SU-DHL-6 (cell line): ENCODE results near the gene CDH22.

Source experiments
- H2AFZ ChIP-seq: fragments of 200-600 bp; sonication (generic); 2 replicates; pipeline ENCODE4 v1.6.1; 2014; ENCODE audit warnings: low read depth, mild to moderate bottlenecking, moderate library complexity, mixed read lengths, antibody characterized with exemption, low read length; ENCODE audit not compliant: severe bottlenecking
- H3F3A ChIP-seq: fragments of 200-600 bp; shearing (Covaris generic); 2 replicates; pipeline ENCODE4 v1.6.0; 2016; ENCODE audit warnings: antibody characterized with exemption, mild to moderate bottlenecking; ENCODE audit not compliant: insufficient read depth
- H3K27ac ChIP-seq: fragments of 200-600 bp; sonication (generic); 2 replicates; pipeline ENCODE4 v1.5.1; 2016; ENCODE audit warnings: low read depth, mild to moderate bottlenecking, low read length, moderate library complexity, mixed read lengths
- H3K27me3 ChIP-seq: fragments of 200-600 bp; sonication (generic), shearing (Covaris generic); 2 replicates; pipeline ENCODE4 v1.6.0; 2014; ENCODE audit warnings: mild to moderate bottlenecking, low read length
- H3K36me3 ChIP-seq: fragments of 200-600 bp; sonication (generic); 2 replicates; pipeline ENCODE4 v1.6.1; 2014; ENCODE audit warnings: mild to moderate bottlenecking, low read length, mixed read lengths
- H3K4me2 ChIP-seq: fragments of 300-600, 200-600 bp; shearing (Covaris generic), sonication (generic); 2 replicates; pipeline ENCODE4 v1.6.0; 2014; ENCODE audit warnings: low read length, low read depth, mild to moderate bottlenecking; ENCODE audit not compliant: poor library complexity, severe bottlenecking
- H3K4me3 ChIP-seq: fragments of 200-600 bp; sonication (generic); 2 replicates; pipeline ENCODE4 v1.5.1; 2014; ENCODE audit warnings: antibody characterized with exemption, low read length, mild to moderate bottlenecking, mixed read lengths; ENCODE audit not compliant: insufficient read depth, poor library complexity, severe bottlenecking
- H3K79me2 ChIP-seq: fragments of 200-600 bp; sonication (generic); 2 replicates; pipeline ENCODE4 v1.6.1; 2014; ENCODE audit warnings: mild to moderate bottlenecking, low read length, moderate library complexity; ENCODE audit not compliant: insufficient read depth
- H3K9ac ChIP-seq: fragments of 200-600 bp; sonication (generic); 2 replicates; pipeline ENCODE4 v1.7.0; 2014; ENCODE audit warnings: mild to moderate bottlenecking, low read length
- H3K9me2 ChIP-seq: fragments of 200-600 bp; sonication (generic); replicated peaks from 2 replicates; pipeline ENCODE4 v1.6.1; 2014; ENCODE audit warnings: low read length; ENCODE audit not compliant: insufficient read depth
- H3K9me3 ChIP-seq: fragments of 200-600 bp; sonication (generic); 2 replicates; pipeline ENCODE4 v1.6.1; 2014; ENCODE audit warnings: low read length, mixed read lengths; ENCODE audit not compliant: insufficient read depth
- H4K20me1 ChIP-seq: fragments of 200-600 bp; sonication (generic); 2 replicates; pipeline ENCODE4 v1.6.1; 2014; ENCODE audit warnings: low read depth, mild to moderate bottlenecking, antibody characterized with exemption, low read length, moderate library complexity, mixed read lengths
- CTCF ChIP-seq: fragments of 200-600 bp; sonication (generic); IDR thresholded peaks from one replicate; pipeline ENCODE4 v1.5.1; 2017; ENCODE audit warnings: antibody characterized with exemption, mild to moderate bottlenecking, low read length, moderate library complexity; ENCODE audit not compliant: insufficient read depth, poor library complexity, severe bottlenecking
- EZH2phosphoT487 ChIP-seq: fragments of 200-600 bp; sonication (generic), shearing (Covaris generic); conservative IDR thresholded peaks from 2 replicates; pipeline ENCODE4 v1.6.1; 2018; ENCODE audit warnings: mild to moderate bottlenecking, antibody characterized with exemption, low read length, moderate library complexity, mixed read lengths

The CDH22 gene

GRCh38 chr20:46178891-46179290, 129.4 kb downstream of the CDH22 start:
- H3K9me3 ChIP-seq = no peaks in the 10 kb centered on the region
- H3K27ac ChIP-seq = no peak overlapping the region
- H3F3A ChIP-seq = no peaks in the 10 kb centered on the region
- TF ChIP-seq EZH2phosphoT487 (no peak), CTCF (no peak)
- no peaks in the 10 kb centered on the region for H3K36me3 ChIP-seq
- H3K79me2 ChIP-seq = no peaks in the 10 kb centered on the region
- no peaks in the 10 kb centered on the region for H4K20me1 ChIP-seq
- no peaks in the 10 kb centered on the region for H3K9me2 ChIP-seq
- H2AFZ ChIP-seq = no peak overlapping the region
- no peaks in the 10 kb centered on the region for H3K27me3 ChIP-seq
- no peak overlapping the region for H3K9ac ChIP-seq
- no peak overlapping the region for H3K4me3 ChIP-seq
- no peak overlapping the region for H3K4me2 ChIP-seq

- no peak overlapping the region for H3K4me3 ChIP-seq
- H3K27ac ChIP-seq = no peak overlapping the region
- no peaks in the 10 kb centered on the region for H3K79me2 ChIP-seq
- no peaks in the 10 kb centered on the region for H3K9me3 ChIP-seq
- no peak overlapping the region for H3K9ac ChIP-seq
- no peak overlapping the region for H3K4me2 ChIP-seq
- no peaks in the 10 kb centered on the region for H3K9me2 ChIP-seq
- H2AFZ ChIP-seq = no peak overlapping the region
- H3K27me3 ChIP-seq = no peaks in the 10 kb centered on the region
- TF ChIP-seq CTCF (no peak), EZH2phosphoT487 (no peak)
- H3F3A ChIP-seq = no peaks in the 10 kb centered on the region
- H3K36me3 ChIP-seq = no peaks in the 10 kb centered on the region
- no peaks in the 10 kb centered on the region for H4K20me1 ChIP-seq
Observed at GRCh38 chr20:46177768-46178167, 130.5 kb downstream of the CDH22 start.

- Histone ChIP-seq H3F3A (no peaks in the 10 kb centered on the region), H3K27me3 (no peaks in the 10 kb centered on the region), H3K36me3 (no peaks in the 10 kb centered on the region), H3K9me3 (no peaks in the 10 kb centered on the region), H3K9ac (no peak overlapping the region), H3K27ac (no peak overlapping the region), H4K20me1 (no peaks in the 10 kb centered on the region), H3K4me3 (no peak overlapping the region), H3K4me2 (no peak overlapping the region), H2AFZ (no peak overlapping the region), H3K9me2 (no peaks in the 10 kb centered on the region), H3K79me2 (no peaks in the 10 kb centered on the region)
- no peak for TF ChIP-seq CTCF
- no peak for TF ChIP-seq EZH2phosphoT487
Observed at GRCh38 chr20:46176739-46177378, 131.4 kb downstream of the CDH22 start.
